PC-3 (cell line): ENCODE results near the gene PRRC2B. TPM values are rescaled to one million over a fixed set of nuclear protein-coding genes. Genes with fewer than 3 reads are reported as not detected.

Source experiments
- ATAC-seq: fragments of 200-7000 bp; cut with Tn5 transposase; 2 replicates; pipeline ENCODE4 v1.9.1; 2020; ENCODE audit warnings: mild to moderate bottlenecking, moderate library complexity
- BruUV-seq: library from RNA; stranded (reverse); fragments of 400-500 nt; replicated peaks from 2 replicates; lab custom pipeline; 2021; lab: Mats Ljungman, UMichigan
- CTCF ChIA-PET: fragments of 300-600 bp; sonication (Branson Sonifier 250); formaldehyde crosslinking; loops from one replicate; lab custom pipeline; 2022; ENCODE audit warnings: antibody characterized with exemption; lab: Charles Lee
- POLR2A ChIA-PET: fragments of 300-600 bp; sonication (Branson Sonifier 250); formaldehyde crosslinking; loops from one replicate; lab custom pipeline; 2022; ENCODE audit warnings: antibody characterized with exemption; ENCODE audit not compliant: unreplicated experiment; lab: Charles Lee
- DNase-seq: peaks from one replicate; pipeline ENCODE4 v3.0.0-alpha.2; 2015
- H2AFZ ChIP-seq: fragments of 300-600 bp; sonication (generic); 2 replicates; pipeline ENCODE4 v1.6.0; 2016; ENCODE audit warnings: antibody characterized with exemption, low read length
- H3F3A ChIP-seq: fragments of 300-600 bp; sonication (generic); one replicate; pipeline ENCODE4 v1.6.0; 2017; ENCODE audit warnings: antibody characterized with exemption, low read length, control low read depth, mild to moderate bottlenecking; ENCODE audit not compliant: unreplicated experiment
- H3K27ac ChIP-seq: fragments of 300-600 bp; sonication (generic); 2 replicates; pipeline ENCODE4 v1.5.1; 2016; ENCODE audit warnings: mild to moderate bottlenecking, low read length
- H3K27me3 ChIP-seq: fragments of 300-600 bp; sonication (generic); 2 replicates; pipeline ENCODE4 v1.6.1; 2016; ENCODE audit warnings: low read length, mixed read lengths
- H3K36me3 ChIP-seq: fragments of 300-600 bp; sonication (generic); 2 replicates; pipeline ENCODE4 v1.6.1; 2016; ENCODE audit warnings: low read depth, mixed run types, low read length, mixed read lengths
- H3K4me1 ChIP-seq: fragments of 300-600 bp; sonication (generic); 2 replicates; pipeline ENCODE4 v1.5.1; 2016; ENCODE audit warnings: low read length; ENCODE audit not compliant: insufficient read depth
- H3K4me2 ChIP-seq: fragments of 300-600 bp; sonication (generic); 2 replicates; pipeline ENCODE4 v1.6.0; 2016; ENCODE audit warnings: low read length
- H3K4me3 ChIP-seq: fragments of 300-600 bp; sonication (generic); 2 replicates; pipeline ENCODE4 v1.5.1; 2016; ENCODE audit warnings: mild to moderate bottlenecking, low read length, mixed read lengths
- H3K79me2 ChIP-seq: fragments of 300-600 bp; sonication (generic); 2 replicates; pipeline ENCODE4 v1.6.1; 2017; ENCODE audit warnings: low read length, mixed read lengths
- H3K9ac ChIP-seq: fragments of 300-600 bp; sonication (generic); 2 replicates; pipeline ENCODE4 v1.6.0; 2016; ENCODE audit warnings: mild to moderate bottlenecking, low read length
- H3K9me2 ChIP-seq: fragments of 300-600 bp; sonication (generic); replicated peaks from 2 replicates; pipeline ENCODE4 v1.6.1; 2016; ENCODE audit warnings: mixed run types, low read length, mixed read lengths
- H3K9me3 ChIP-seq: fragments of 300-600 bp; sonication (generic); 2 replicates; pipeline ENCODE4 v1.6.1; 2016; ENCODE audit warnings: low read length, mixed read lengths
- H4K20me1 ChIP-seq: fragments of 300-600 bp; sonication (generic); 2 replicates; pipeline ENCODE4 v1.6.1; 2016; ENCODE audit warnings: low read length, mixed read lengths
- EZH2 ChIP-seq: fragments of 300-600 bp; sonication (generic); IDR thresholded peaks from one replicate; pipeline ENCODE4 v1.6.1; 2017; ENCODE audit warnings: antibody characterized with exemption, mild to moderate bottlenecking, low read length; ENCODE audit not compliant: unreplicated experiment
- EZH2phosphoT487 ChIP-seq: fragments of 300-600 bp; sonication (generic); IDR thresholded peaks from 2 replicates; pipeline ENCODE4 v1.6.1; 2018; ENCODE audit warnings: mild to moderate bottlenecking, antibody characterized with exemption, low read length, borderline replicate concordance
- intact Hi-C: fragments of 100-400 bp; cut with micrococcal nuclease; formaldehyde crosslinking; loops from 2 replicates; pipeline ENCODE4 v1.9.0; 2023
- total RNA-seq: library from RNA; depleted of rRNA; stranded (reverse); fragments of >200 nt; gene quantifications from 2 replicates; pipeline ENCODE4 v1.2.3, GENCODE V29; 2014
- TF ChIP-seq, protein P1 (sequence below): fragments of 300-600 bp; sonication (generic); conservative IDR thresholded peaks from 2 replicates; pipeline ENCODE4 v1.5.1; 2017; ENCODE audit warnings: antibody characterized with exemption, low read depth, mild to moderate bottlenecking, low read length

Gene PRRC2B
- total RNA-seq, 1 experiment from 2014 or later: 46.9 TPM

DNA sequence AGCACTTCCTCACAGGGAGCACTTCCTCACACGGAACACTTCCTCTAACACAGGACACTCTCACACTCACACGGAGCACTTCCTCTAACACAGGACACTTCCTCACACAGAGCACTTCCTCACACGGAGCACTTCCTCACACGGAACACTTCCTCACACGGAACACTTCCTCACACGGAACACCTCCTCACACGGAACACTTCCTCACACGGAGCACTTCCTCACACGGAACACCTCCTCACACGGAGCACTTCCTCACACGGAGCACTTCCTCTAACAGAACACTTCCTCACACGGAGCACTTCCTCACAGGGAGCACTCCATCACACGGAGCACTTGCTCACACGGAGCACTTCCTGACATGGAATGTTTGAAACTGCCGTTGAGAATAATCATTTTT is 122.2 kb downstream of the PRRC2B start:
- no peak overlapping the region for H3K9ac ChIP-seq
- TF ChIP-seq EZH2phosphoT487: no peak
- no peak for TF ChIP-seq EZH2
- TF ChIP-seq, protein P1, sequence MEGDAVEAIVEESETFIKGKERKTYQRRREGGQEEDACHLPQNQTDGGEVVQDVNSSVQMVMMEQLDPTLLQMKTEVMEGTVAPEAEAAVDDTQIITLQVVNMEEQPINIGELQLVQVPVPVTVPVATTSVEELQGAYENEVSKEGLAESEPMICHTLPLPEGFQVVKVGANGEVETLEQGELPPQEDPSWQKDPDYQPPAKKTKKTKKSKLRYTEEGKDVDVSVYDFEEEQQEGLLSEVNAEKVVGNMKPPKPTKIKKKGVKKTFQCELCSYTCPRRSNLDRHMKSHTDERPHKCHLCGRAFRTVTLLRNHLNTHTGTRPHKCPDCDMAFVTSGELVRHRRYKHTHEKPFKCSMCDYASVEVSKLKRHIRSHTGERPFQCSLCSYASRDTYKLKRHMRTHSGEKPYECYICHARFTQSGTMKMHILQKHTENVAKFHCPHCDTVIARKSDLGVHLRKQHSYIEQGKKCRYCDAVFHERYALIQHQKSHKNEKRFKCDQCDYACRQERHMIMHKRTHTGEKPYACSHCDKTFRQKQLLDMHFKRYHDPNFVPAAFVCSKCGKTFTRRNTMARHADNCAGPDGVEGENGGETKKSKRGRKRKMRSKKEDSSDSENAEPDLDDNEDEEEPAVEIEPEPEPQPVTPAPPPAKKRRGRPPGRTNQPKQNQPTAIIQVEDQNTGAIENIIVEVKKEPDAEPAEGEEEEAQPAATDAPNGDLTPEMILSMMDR: no peak
- no peak overlapping the region for H3K27ac ChIP-seq
- no peaks in the 10 kb centered on the region for H4K20me1 ChIP-seq
- H3K4me1 ChIP-seq: no peaks in the 10 kb centered on the region
- H2AFZ ChIP-seq: no peak overlapping the region
- no peaks in the 10 kb centered on the region for H3K27me3 ChIP-seq
- BruUV-seq: no TSS peak
- intact Hi-C loops: no loop called here
- peaks cover 5% of the 10 kb centered on the region; the same call in 1 of the 2 replicates for H3K36me3 ChIP-seq
- ChIA-PET CTCF (no interaction called here), POLR2A (no interaction called here)
- H3K79me2 ChIP-seq: no peaks in the 10 kb centered on the region
- H3K4me3 ChIP-seq: no peak overlapping the region
- no peak for DNase-seq
- no peaks in the 10 kb centered on the region for H3F3A ChIP-seq
- no peaks in the 10 kb centered on the region for H3K9me3 ChIP-seq
- no peak overlapping the region for H3K4me2 ChIP-seq
- H3K9me2 ChIP-seq: no peaks in the 10 kb centered on the region
- ATAC-seq: no peak

DNA sequence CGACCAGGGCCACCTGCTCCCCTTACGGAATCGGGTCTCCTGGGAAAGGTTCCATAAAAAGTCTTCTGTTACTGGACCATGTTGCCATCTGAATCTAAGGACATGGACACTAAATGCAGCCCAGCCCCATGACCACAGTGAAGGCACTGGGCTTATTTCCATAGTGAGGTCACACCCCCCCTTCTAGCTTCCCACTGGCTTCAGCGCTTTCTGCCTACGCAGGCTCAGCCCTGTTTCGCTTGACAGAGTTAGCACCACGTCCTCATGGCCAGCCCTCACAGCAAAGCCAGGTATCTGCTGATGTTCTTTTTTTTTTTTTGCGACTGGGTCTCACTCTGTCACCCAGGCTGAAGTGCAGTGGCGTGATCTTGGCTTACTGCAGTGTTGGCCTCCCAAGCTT is 123.0 kb downstream of the PRRC2B start:
- Histone ChIP-seq H3K4me3 (no peak overlapping the region), H4K20me1 (no peaks in the 10 kb centered on the region), H3K4me1 (no peaks in the 10 kb centered on the region), H3K9me2 (no peaks in the 10 kb centered on the region), H3K9ac (no peak overlapping the region), H3K9me3 (no peaks in the 10 kb centered on the region), H2AFZ (no peak overlapping the region), H3K27ac (no peak overlapping the region), H3K27me3 (no peaks in the 10 kb centered on the region), H3K36me3 (peaks cover 5% of the 10 kb centered on the region; the same call in 1 of the 2 replicates), H3F3A (no peaks in the 10 kb centered on the region), H3K4me2 (no peak overlapping the region), H3K79me2 (no peaks in the 10 kb centered on the region)
- ChIA-PET CTCF (no interaction called here), POLR2A (no interaction called here)
- BruUV-seq: no TSS peak
- DNase-seq (no peak), ATAC-seq (no peak)
- intact Hi-C loops: no loop called here
- TF ChIP-seq EZH2 (no peak), EZH2phosphoT487 (no peak)
- TF ChIP-seq, protein P1: no peak

DNA sequence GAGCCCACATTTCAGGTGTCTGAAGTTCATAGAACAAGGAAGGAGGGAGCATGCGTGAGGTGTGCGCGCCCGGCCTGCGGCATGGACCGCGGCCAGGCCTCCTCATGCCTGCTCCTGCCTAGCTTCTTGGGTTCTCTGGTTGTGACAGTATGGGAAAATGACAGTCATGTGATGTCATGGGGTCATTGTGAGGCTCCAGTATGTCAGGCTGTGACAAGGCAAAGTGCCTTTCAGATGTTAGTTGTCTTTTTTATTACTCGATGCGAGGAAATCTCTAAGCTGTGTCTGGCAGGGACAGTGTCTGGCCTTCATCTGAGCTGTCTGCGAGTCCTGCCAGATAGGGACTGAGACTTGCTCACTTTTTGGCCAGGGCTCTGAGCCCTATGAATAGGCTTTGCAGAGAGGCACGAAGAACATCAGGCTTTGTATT is 123.9 kb downstream of the PRRC2B start:
- H3K4me2 ChIP-seq: no peak overlapping the region
- BruUV-seq: no TSS peak
- no peaks in the 10 kb centered on the region for H4K20me1 ChIP-seq
- no peaks in the 10 kb centered on the region for H3K27me3 ChIP-seq
- DNase-seq (no peak), ATAC-seq (no peak)
- intact Hi-C loops: no loop called here
- TF ChIP-seq, protein P1: no peak
- TF ChIP-seq EZH2: no peak
- H3K4me3 ChIP-seq: no peak overlapping the region
- H3K4me1 ChIP-seq: no peaks in the 10 kb centered on the region
- H3K9me2 ChIP-seq: no peaks in the 10 kb centered on the region
- no peak overlapping the region for H2AFZ ChIP-seq
- POLR2A ChIA-PET: no interaction called here
- H3K9ac ChIP-seq: no peak overlapping the region
- H3F3A ChIP-seq: no peaks in the 10 kb centered on the region
- CTCF ChIA-PET: no interaction called here
- no peaks in the 10 kb centered on the region for H3K79me2 ChIP-seq
- H3K36me3 ChIP-seq: peaks cover 5% of the 10 kb centered on the region; the same call in 1 of the 2 replicates
- no peak overlapping the region for H3K27ac ChIP-seq
- H3K9me3 ChIP-seq: no peaks in the 10 kb centered on the region
